ENCODE results near the gene CRYL1. TPM values are rescaled to one million over a fixed set of nuclear protein-coding genes. Genes with fewer than 3 reads are reported as not detected.

Gene CRYL1
- total RNA-seq, 1 donor from 2014 or later = 29.4 TPM

- TF ChIP-seq, protein P1, sequence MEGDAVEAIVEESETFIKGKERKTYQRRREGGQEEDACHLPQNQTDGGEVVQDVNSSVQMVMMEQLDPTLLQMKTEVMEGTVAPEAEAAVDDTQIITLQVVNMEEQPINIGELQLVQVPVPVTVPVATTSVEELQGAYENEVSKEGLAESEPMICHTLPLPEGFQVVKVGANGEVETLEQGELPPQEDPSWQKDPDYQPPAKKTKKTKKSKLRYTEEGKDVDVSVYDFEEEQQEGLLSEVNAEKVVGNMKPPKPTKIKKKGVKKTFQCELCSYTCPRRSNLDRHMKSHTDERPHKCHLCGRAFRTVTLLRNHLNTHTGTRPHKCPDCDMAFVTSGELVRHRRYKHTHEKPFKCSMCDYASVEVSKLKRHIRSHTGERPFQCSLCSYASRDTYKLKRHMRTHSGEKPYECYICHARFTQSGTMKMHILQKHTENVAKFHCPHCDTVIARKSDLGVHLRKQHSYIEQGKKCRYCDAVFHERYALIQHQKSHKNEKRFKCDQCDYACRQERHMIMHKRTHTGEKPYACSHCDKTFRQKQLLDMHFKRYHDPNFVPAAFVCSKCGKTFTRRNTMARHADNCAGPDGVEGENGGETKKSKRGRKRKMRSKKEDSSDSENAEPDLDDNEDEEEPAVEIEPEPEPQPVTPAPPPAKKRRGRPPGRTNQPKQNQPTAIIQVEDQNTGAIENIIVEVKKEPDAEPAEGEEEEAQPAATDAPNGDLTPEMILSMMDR (IDR thresholded peaks at IDR 0.05; ENCODE audit: unreplicated experiment) = peak; percentile 44
- no peak for DNase-seq (ENCODE audit: low spot score in 2 of 2, unreplicated experiment in 2 of 2)
- H3K36me3 Mint-ChIP-seq = peaks cover 2% of the 10 kb centered on the region
- H3K27ac Mint-ChIP-seq = no peak overlapping the region
- H3K9me3 Mint-ChIP-seq = no peaks in the 10 kb centered on the region
- H3K4me1 Mint-ChIP-seq = peaks cover 49% of the 10 kb centered on the region
- no peaks in the 10 kb centered on the region for H3K27me3 Mint-ChIP-seq (ENCODE audit: low read depth)
- H3K4me3 Mint-ChIP-seq = no peak overlapping the region
These were observed 171.7 kb downstream of the CRYL1 start for GRCh38 chr13:20353973-20354372.

Small RNA genes lying within 50 kb of the gene (microRNA-seq; reads per million reads assigned to microRNA genes)
- not detected for gene MIR4499

Other genes with a start within 250 kb of the CRYL1 start
- 28.5 to 30.0 TPM (median 28.8 TPM) in 3 replicates for gene IFT88, start 41.3 kb upstream of the CRYL1 start, total RNA-seq
- gene IL17D, start 177.8 kb upstream of the CRYL1 start, total RNA-seq = 5.4 to 6.2 TPM (median 5.9 TPM) in 3 replicates
- gene EEF1AKMT1, start 248.1 kb upstream of the CRYL1 start, total RNA-seq = 9.5 to 12.4 TPM (median 10.4 TPM) in 3 replicates

Measured in mesothelial cell of epicardium (in vitro differentiated cells).